GM18868 (cell line): Measurements from ENCODE around the gene ACAD9.
"Not testable (repeated sequence)": the region's sequence is repeated elsewhere in the genome, so short reads cannot be mapped to it uniquely, and the experiment has no call there.

Experiments used
- ATAC-seq: cut with Tn5 transposase; IDR thresholded peaks from one replicate; pipeline ENCODE4 v1.9.1; 2021; ENCODE audit warnings: mild to moderate bottlenecking, moderate library complexity; ENCODE audit not compliant: unreplicated experiment

The ACAD9 gene

GRCh38 chr3:128859630-128860029, 19.8 kb upstream of the ACAD9 start:
- ATAC-seq, result no peak

- no peak for ATAC-seq
Measured at GRCh38 chr3:128861491-128861890, 17.9 kb upstream of the ACAD9 start.

GRCh38 chr3:128863560-128863959, 15.9 kb upstream of the ACAD9 start:
- ATAC-seq, result no peak

- no peak for ATAC-seq
Measured at GRCh38 chr3:128864351-128864811, 15.0 kb upstream of the ACAD9 start.

- ATAC-seq, result not testable (repeated sequence)
Measured at GRCh38 chr3:128864849-128865804, 14.3 kb upstream of the ACAD9 start.

- no peak for ATAC-seq
Measured at GRCh38 chr3:128867200-128868125, 12.0 kb upstream of the ACAD9 start.

- no peak for ATAC-seq
Measured at GRCh38 chr3:128870347-128870746, 9.1 kb upstream of the ACAD9 start.

- ATAC-seq, result no peak
Measured at GRCh38 chr3:128872282-128872681, 7.1 kb upstream of the ACAD9 start.

- no peak for ATAC-seq
Measured at GRCh38 chr3:128872744-128873143, 6.7 kb upstream of the ACAD9 start.

- ATAC-seq, result no peak
Measured at GRCh38 chr3:128873244-128874022, 6.0 kb upstream of the ACAD9 start.

- no peak for ATAC-seq
Measured at GRCh38 chr3:128874481-128875180, 4.8 kb upstream of the ACAD9 start.

GRCh38 chr3:128875556-128876120, 3.8 kb upstream of the ACAD9 start:
- peak; percentile 41 for ATAC-seq

GRCh38 chr3:128878011-128878457, 1.4 kb upstream of the ACAD9 start:
- no peak for ATAC-seq

- ATAC-seq, result no peak
Measured at GRCh38 chr3:128878556-128879124, 780 bp upstream of the ACAD9 start.

GRCh38 chr3:128879991-128880390, 571 bp downstream of the ACAD9 start:
- ATAC-seq, result no peak

- ATAC-seq, result not testable (repeated sequence)
Measured at GRCh38 chr3:128880455-128880854, 1.0 kb downstream of the ACAD9 start.

- no peak for ATAC-seq
Measured at GRCh38 chr3:128881576-128881975, 2.2 kb downstream of the ACAD9 start.

- no peak for ATAC-seq
Measured at GRCh38 chr3:128882719-128883118, 3.3 kb downstream of the ACAD9 start.

- no peak for ATAC-seq
Measured at GRCh38 chr3:128884992-128885391, 5.6 kb downstream of the ACAD9 start.
